GM12878 (cell line): Measurements from ENCODE around the gene SRSF10. TPM values are rescaled to one million over a fixed set of nuclear protein-coding genes. Genes with fewer than 3 reads are reported as not detected.

Experiments
- KLF5 ChIP-seq: fragments of 450-650 bp; IDR thresholded peaks from 2 replicates; pipeline ENCODE4 v1.6.1; 2014; ENCODE audit warnings: mild to moderate bottlenecking; ENCODE audit not compliant: partially characterized antibody
- MYB ChIP-seq: fragments of 150-350 bp; IDR thresholded peaks from 2 replicates; pipeline ENCODE4 v1.6.1; 2014; ENCODE audit warnings: mild to moderate bottlenecking, low read depth, low read length, borderline replicate concordance
- ZNF622 ChIP-seq: fragments of 450-650 bp; IDR thresholded peaks from 2 replicates; pipeline ENCODE4 v1.6.1; 2017; ENCODE audit warnings: mild to moderate bottlenecking, inconsistent platforms
- polyA plus RNA-seq, 11 experiments: library from polyadenylated mRNA; depleted of rRNA in 4 of 11; unstranded in 6 of 11; stranded (reverse) in 5 of 11; fragments of >200 nt; fragmentation: Nextera tagmentation in 4 of 11; fragmentation: Illumina TruSeq in 1 of 11; extraction: Ambion mirVana in 4 of 11; extraction: Trizol in 1 of 11; gene quantifications; 1 replicate in 1 of 11; 2 replicates in 10 of 11; pipeline versions ENCODE4 v1.2.1 to v1.2.3, GENCODE V29; 2011 to 2016; ENCODE audit warnings: inconsistent platforms in 2 of 11, missing spikeins in 2 of 11, low read depth in 1 of 11
- total RNA-seq, 4 experiments: library from RNA; depleted of rRNA in 3 of 4; stranded (reverse); fragments of >200 nt in 3 of 4; fragmentation: Illumina TruSeq in 1 of 4; extraction: Trizol in 1 of 4; gene quantifications; 2 replicates each; pipeline versions ENCODE4 v1.2.1 to v1.2.3, GENCODE V29; 2013 to 2021
- TF ChIP-seq, protein P1 (sequence below): fragments of 450-650 bp; IDR thresholded peaks from 2 replicates; pipeline ENCODE4 v1.6.1; 2017; ENCODE audit warnings: antibody characterized with exemption, mild to moderate bottlenecking, moderate library complexity
- TF ChIP-seq, protein P2 (sequence below): fragments of 450-650 bp; formaldehyde crosslinking; IDR thresholded peaks from 2 replicates; pipeline ENCODE4 v1.4.0; 2022; ENCODE audit warnings: mild to moderate bottlenecking, moderate library complexity
- TF ChIP-seq, protein P3 (sequence below): fragments of 450-650 bp; IDR thresholded peaks from 2 replicates; pipeline ENCODE4 v1.6.1; 2017; ENCODE audit warnings: mild to moderate bottlenecking

Gene SRSF10
- total and polyA plus RNA-seq, 10 of the 15 experiments (the other 5 are each of a cell fraction or from before 2014, with no cell fraction given), result 157 to 279 (median 222) TPM

DNA sequence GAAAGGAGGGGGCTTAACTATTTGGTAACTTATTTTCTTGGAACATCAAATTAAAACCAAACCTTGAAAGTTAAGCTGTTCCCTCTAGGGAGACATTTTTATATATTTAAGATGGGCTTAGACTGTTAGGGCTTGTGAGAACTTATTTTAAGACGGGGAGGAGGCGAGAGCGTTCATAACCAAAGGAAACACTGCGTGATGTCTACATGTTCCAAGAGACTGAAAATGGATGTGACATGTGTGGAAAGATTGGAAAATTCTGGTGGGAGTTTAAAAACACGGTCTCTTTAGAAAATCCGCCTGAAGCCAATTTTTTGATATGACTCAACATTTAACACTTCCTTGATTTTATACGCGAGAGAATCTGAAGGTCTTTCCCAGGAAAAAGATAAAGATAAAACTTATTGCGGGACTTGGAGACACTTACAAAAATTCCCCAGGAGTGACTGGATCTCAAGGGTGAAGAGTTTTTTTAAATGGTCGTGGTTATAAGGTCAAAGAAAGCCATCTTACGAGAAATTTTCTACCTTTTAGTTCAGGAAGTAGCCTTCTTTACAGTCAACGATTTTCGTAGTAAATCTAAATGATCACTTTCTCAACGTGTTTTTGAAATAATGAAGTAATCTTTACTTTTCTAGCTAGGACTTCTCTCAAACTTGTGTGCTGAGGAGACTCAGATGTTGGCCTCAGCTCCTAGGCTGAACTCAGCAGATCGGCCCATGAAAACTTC is 19.7 kb downstream of the SRSF10 start (continued):
- TF ChIP-seq, protein P1, sequence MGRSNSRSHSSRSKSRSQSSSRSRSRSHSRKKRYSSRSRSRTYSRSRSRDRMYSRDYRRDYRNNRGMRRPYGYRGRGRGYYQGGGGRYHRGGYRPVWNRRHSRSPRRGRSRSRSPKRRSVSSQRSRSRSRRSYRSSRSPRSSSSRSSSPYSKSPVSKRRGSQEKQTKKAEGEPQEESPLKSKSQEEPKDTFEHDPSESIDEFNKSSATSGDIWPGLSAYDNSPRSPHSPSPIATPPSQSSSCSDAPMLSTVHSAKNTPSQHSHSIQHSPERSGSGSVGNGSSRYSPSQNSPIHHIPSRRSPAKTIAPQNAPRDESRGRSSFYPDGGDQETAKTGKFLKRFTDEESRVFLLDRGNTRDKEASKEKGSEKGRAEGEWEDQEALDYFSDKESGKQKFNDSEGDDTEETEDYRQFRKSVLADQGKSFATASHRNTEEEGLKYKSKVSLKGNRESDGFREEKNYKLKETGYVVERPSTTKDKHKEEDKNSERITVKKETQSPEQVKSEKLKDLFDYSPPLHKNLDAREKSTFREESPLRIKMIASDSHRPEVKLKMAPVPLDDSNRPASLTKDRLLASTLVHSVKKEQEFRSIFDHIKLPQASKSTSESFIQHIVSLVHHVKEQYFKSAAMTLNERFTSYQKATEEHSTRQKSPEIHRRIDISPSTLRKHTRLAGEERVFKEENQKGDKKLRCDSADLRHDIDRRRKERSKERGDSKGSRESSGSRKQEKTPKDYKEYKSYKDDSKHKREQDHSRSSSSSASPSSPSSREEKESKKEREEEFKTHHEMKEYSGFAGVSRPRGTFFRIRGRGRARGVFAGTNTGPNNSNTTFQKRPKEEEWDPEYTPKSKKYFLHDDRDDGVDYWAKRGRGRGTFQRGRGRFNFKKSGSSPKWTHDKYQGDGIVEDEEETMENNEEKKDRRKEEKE, result no peak
- TF ChIP-seq ZNF622, result no peak
- TF ChIP-seq, protein P2, sequence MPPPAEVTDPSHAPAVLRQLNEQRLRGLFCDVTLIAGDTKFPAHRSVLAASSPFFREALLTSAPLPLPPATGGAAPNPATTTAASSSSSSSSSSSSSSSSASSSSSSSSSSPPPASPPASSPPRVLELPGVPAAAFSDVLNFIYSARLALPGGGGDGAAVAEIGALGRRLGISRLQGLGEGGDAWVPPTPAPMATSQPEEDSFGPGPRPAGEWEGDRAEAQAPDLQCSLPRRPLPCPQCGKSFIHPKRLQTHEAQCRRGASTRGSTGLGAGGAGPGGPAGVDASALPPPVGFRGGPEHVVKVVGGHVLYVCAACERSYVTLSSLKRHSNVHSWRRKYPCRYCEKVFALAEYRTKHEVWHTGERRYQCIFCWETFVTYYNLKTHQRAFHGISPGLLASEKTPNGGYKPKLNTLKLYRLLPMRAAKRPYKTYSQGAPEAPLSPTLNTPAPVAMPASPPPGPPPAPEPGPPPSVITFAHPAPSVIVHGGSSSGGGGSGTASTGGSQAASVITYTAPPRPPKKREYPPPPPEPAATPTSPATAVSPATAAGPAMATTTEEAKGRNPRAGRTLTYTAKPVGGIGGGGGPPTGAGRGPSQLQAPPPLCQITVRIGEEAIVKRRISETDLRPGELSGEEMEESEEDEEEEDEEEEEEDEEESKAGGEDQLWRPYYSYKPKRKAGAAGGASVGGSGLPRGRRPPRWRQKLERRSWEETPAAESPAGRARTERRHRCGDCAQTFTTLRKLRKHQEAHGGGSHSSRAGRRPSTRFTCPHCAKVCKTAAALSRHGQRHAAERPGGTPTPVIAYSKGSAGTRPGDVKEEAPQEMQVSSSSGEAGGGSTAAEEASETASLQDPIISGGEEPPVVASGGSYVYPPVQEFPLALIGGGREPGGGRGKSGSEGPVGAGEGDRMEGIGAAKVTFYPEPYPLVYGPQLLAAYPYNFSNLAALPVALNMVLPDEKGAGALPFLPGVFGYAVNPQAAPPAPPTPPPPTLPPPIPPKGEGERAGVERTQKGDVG, result no peak
- TF ChIP-seq KLF5, result no peak
- TF ChIP-seq MYB, result no peak
- TF ChIP-seq, protein P3, sequence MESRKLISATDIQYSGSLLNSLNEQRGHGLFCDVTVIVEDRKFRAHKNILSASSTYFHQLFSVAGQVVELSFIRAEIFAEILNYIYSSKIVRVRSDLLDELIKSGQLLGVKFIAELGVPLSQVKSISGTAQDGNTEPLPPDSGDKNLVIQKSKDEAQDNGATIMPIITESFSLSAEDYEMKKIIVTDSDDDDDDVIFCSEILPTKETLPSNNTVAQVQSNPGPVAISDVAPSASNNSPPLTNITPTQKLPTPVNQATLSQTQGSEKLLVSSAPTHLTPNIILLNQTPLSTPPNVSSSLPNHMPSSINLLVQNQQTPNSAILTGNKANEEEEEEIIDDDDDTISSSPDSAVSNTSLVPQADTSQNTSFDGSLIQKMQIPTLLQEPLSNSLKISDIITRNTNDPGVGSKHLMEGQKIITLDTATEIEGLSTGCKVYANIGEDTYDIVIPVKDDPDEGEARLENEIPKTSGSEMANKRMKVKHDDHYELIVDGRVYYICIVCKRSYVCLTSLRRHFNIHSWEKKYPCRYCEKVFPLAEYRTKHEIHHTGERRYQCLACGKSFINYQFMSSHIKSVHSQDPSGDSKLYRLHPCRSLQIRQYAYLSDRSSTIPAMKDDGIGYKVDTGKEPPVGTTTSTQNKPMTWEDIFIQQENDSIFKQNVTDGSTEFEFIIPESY, result no peak
